ENCODE data around the gene GALNT2.
A peak's percentile ranks its signal among the peaks of the same experiment; 100 is the strongest.

Gene GALNT2

DNA sequence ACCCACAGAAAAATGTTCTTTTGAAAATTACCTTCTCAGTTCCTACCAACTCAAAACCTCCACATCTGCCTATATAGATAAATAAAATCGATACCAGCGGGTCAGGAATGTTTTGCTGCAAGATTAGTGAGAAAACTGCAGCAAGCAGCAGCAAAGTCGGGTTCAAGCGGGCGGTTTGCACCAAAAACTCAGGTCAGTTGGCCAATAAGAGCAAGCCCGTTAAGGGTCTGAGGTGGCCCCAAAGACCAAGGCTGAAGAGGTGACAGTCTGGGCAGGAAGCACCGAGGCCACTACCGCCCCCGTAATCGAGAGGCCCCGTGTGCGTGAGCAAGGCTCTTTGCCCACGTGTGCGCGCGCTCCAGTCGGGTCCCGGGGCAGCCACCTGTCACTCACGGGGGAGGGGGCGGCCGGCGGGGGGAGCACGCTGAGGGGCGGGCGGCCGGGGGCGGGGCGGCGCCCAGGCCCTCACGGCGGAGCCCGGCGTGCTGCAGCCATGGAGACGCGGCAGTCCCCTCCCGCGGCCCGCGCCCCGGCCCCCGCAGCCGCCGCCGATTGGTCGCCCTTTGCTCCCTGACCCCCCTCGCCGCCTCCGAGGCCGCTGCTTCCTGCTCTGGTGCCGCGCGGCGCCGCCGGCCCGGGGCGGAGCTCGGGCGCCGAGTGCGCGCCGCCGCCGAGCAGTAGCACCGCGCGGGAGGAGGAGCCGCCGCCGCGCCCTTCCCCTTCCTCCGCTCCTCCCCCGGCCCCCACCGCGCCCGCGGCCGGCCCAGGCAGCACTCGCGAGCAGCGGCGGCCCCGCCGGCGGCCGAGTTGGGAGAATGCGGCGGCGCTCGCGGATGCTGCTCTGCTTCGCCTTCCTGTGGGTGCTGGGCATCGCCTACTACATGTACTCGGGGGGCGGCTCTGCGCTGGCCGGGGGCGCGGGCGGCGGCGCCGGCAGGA lies at the start of gene GALNT2:
Gene GALNT2 (plus strand): TSS at position 773 of the 939 bp plus-strand sequence. CDS start 43 bp downstream, at position 816.
- DNase-seq (ENCODE audit: low read depth) = peak; percentile 52
- peak within 1 kb of the TSS; percentile 88 for H3K4me3 ChIP-seq (ENCODE audit: low read depth, low read length)
- TF ChIP-seq, protein P1, sequence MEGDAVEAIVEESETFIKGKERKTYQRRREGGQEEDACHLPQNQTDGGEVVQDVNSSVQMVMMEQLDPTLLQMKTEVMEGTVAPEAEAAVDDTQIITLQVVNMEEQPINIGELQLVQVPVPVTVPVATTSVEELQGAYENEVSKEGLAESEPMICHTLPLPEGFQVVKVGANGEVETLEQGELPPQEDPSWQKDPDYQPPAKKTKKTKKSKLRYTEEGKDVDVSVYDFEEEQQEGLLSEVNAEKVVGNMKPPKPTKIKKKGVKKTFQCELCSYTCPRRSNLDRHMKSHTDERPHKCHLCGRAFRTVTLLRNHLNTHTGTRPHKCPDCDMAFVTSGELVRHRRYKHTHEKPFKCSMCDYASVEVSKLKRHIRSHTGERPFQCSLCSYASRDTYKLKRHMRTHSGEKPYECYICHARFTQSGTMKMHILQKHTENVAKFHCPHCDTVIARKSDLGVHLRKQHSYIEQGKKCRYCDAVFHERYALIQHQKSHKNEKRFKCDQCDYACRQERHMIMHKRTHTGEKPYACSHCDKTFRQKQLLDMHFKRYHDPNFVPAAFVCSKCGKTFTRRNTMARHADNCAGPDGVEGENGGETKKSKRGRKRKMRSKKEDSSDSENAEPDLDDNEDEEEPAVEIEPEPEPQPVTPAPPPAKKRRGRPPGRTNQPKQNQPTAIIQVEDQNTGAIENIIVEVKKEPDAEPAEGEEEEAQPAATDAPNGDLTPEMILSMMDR (IDR thresholded peaks at IDR 0.05; ENCODE audit: control insufficient read depth, extremely low read depth, insufficient read depth) = no peak

DNA sequence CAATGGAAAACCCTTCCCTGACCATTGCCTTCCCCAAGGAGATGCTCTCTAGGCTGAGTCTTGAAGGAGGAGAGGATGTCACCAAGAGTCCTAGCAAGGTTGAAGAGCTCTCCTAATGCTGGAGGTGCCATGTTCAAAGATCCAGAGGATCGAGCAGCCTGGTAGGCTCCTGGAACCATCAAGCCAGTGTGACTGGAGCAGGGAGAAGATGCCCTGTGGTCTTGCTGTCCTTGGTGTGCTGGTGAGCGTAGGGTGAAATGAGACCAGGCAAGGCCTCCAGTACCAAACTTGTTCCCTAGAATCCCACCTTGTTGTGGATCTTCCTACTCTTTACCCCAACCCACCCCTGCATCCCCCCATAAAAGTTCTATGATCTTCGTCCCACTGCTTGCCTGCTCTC lies 46.6 kb upstream of the GALNT2 start:
- no peak for DNase-seq (ENCODE audit: low read depth)
- no peak overlapping the region for H3K4me3 ChIP-seq (ENCODE audit: low read depth, low read length)
- TF ChIP-seq, protein P1 (IDR thresholded peaks at IDR 0.05; ENCODE audit: control insufficient read depth, extremely low read depth, insufficient read depth) = no peak

DNA sequence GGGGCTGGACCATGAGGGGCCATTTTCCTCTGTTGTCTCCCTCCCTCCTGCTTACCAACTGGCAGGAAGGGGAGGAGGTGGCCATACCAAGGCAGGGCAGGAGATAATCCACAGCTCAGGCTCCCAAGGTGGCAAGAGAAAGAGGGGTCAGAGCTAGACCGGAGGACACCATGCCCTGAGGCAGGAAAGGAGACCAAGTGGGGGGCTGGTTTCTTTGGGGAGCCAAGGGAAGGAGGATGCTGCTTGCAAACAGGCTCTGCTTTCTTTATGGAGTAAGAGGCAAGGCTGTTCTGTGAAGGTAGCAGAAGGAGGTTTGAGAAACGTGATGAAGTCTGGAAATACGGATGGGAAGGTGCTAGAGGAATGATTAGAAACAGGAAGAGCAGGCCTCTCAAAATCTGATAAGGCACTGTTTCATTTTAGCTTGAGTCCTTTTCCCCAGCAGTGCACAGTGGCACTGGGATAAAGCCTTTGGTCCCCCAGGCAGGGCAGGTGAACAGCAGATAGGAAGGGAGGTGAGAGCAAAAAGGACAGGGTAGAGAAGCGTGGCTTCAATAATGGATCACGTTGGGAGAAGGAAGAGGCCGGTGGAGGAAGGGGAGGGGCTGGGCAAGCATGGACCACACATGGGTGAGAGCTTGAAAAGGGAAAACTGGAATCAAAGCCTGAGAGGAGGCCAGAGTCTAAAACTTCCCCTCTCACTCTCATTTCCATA lies 44.2 kb upstream of the GALNT2 start:
- TF ChIP-seq, protein P1 (IDR thresholded peaks at IDR 0.05; ENCODE audit: control insufficient read depth, extremely low read depth, insufficient read depth) = no peak
- no peak overlapping the region for H3K4me3 ChIP-seq (ENCODE audit: low read depth, low read length)
- DNase-seq (ENCODE audit: low read depth) = no peak

DNA sequence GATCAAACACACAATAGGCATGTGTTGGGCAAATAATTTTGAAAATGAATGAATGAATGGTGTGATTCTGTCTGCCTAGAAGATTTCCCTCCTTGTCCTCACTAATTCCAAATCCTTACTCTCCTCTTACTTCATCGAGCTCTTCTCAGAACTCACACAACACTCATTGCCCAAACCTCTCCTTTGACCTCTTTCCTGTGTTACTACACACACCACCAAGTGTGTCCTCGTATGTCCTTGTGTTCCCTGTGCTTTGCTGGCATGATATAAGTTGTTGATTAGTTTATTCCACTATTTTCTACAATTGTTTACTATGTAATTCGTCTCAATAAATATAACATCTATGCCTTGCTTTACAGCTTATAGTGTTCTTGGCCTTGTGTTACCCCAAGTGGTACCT lies 41.4 kb upstream of the GALNT2 start:
- no peak overlapping the region for H3K4me3 ChIP-seq (ENCODE audit: low read depth, low read length)
- TF ChIP-seq, protein P1 (IDR thresholded peaks at IDR 0.05; ENCODE audit: control insufficient read depth, extremely low read depth, insufficient read depth) = no peak
- no peak for DNase-seq (ENCODE audit: low read depth)

DNA sequence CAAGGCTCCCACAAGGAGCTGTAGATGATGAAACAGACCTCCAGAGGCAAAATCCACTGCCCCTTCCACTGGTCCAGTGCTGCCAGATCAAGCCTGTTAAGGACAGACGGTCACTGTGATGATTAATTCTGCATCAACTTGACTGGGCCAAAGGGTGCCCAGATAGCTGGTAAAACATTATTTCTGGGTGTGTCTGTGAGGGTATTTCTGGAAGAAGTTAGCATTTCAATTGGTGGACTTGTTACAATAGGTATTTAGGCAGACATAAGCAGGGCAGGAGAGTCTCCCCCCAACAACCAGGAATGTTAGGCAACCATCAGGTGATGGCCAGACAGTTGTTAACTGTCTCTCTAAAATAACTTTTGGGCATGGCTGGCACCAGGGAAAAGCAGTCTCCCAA lies 40.9 kb upstream of the GALNT2 start:
- no peak overlapping the region for H3K4me3 ChIP-seq (ENCODE audit: low read depth, low read length)
- no peak for DNase-seq (ENCODE audit: low read depth)
- TF ChIP-seq, protein P1 (IDR thresholded peaks at IDR 0.05; ENCODE audit: control insufficient read depth, extremely low read depth, insufficient read depth) = no peak

DNA sequence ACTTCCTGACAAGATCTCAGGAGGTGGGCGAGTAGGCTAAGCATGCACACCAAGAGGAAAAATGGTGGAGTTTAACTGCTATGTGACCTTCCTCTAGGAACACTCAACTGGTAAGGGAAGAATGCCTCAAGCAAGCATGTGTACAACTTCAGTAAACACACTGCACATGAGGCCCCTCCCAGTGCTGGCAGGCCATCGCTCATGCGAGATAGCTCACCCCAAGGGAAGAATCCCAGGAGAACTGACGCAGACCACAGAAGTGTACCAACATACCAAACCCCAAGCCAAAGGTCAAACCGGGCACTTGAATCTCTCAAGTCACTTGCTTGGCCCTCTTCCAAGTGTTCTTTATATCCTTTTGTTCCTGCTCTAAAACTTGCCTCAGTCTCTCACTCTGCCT lies 40.5 kb upstream of the GALNT2 start:
- H3K4me3 ChIP-seq (ENCODE audit: low read depth, low read length) = no peak overlapping the region
- DNase-seq (ENCODE audit: low read depth) = no peak
- TF ChIP-seq, protein P1 (IDR thresholded peaks at IDR 0.05; ENCODE audit: control insufficient read depth, extremely low read depth, insufficient read depth) = no peak
